Smooth muscle cell of the brain vasculature (primary cell): ENCODE measurements around the gene TMEM181.
"Not testable (repeated sequence)": the region's sequence is repeated elsewhere in the genome, so short reads cannot be mapped to it uniquely, and the experiment has no call there.

Source experiments
- DNase-seq: peaks from one replicate; pipeline ENCODE4 v3.0.0-alpha.2; 2012; ENCODE audit warnings: low read depth, low spot score

The TMEM181 gene

GRCh38 chr6:158638324-158638854 is 78.5 kb downstream of the TMEM181 start:
- DNase-seq: no peak

GRCh38 chr6:158639056-158639455 is 79.2 kb downstream of the TMEM181 start:
- DNase-seq: no peak

GRCh38 chr6:158640519-158640918 is 80.6 kb downstream of the TMEM181 start:
- no peak for DNase-seq

- DNase-seq: peak; percentile 54
Observed at GRCh38 chr6:158642097-158642601, 82.3 kb downstream of the TMEM181 start.

- no peak for DNase-seq
Observed at GRCh38 chr6:158643836-158644230, 83.9 kb downstream of the TMEM181 start.

- peak; percentile 70 for DNase-seq
Observed at GRCh38 chr6:158644231-158645063, 84.6 kb downstream of the TMEM181 start, which contains the start of gene DYNLT1. DYNLT1 (minus strand) TSS chr6:158644743; CDS start chr6:158644708, 35 bp downstream.

- no peak for DNase-seq
Observed at GRCh38 chr6:158645064-158646022, 85.5 kb downstream of the TMEM181 start.

- no peak for DNase-seq
Observed at GRCh38 chr6:158646023-158646910, 86.4 kb downstream of the TMEM181 start.

GRCh38 chr6:158647501-158647900 is 87.6 kb downstream of the TMEM181 start:
- DNase-seq: no peak

GRCh38 chr6:158648682-158649131 is 88.8 kb downstream of the TMEM181 start:
- no peak for DNase-seq

- DNase-seq: no peak
Observed at GRCh38 chr6:158649289-158650143, 89.6 kb downstream of the TMEM181 start, which contains the start of gene SYTL3. SYTL3 (plus strand) TSS chr6:158650054; CDS start chr6:158663269, 13,215 bp downstream.

- DNase-seq: not testable (repeated sequence)
Observed at GRCh38 chr6:158651981-158652737, 92.3 kb downstream of the TMEM181 start.

- DNase-seq: no peak
Observed at GRCh38 chr6:158653577-158654354, 93.9 kb downstream of the TMEM181 start.

GRCh38 chr6:158654498-158654897 is 94.6 kb downstream of the TMEM181 start:
- no peak for DNase-seq

GRCh38 chr6:158654960-158655489 is 95.1 kb downstream of the TMEM181 start:
- DNase-seq: no peak

GRCh38 chr6:158655569-158656450 is 95.9 kb downstream of the TMEM181 start:
- DNase-seq: no peak

- DNase-seq: not testable (repeated sequence)
Observed at GRCh38 chr6:158656986-158657385, 97.1 kb downstream of the TMEM181 start.
